K562 (cell line): Measurements from ENCODE around the gene IP6K3. TPM values are rescaled to one million over a fixed set of nuclear protein-coding genes. Genes with fewer than 3 reads are reported as not detected.
A peak's percentile ranks its signal among the peaks of the same experiment; 100 is the strongest.

Source experiments
- ESRRA ChIP-seq: fragments of 450-650 bp; IDR thresholded peaks from 2 replicates; pipeline ENCODE4 v1.6.1; 2014; ENCODE audit warnings: low read depth, mild to moderate bottlenecking, moderate library complexity, borderline replicate concordance
- GTF2E2 ChIP-seq: fragments of 200-800 bp; sonication (Bioruptor generic); IDR thresholded peaks from 2 replicates; pipeline ENCODE4 v1.6.1; 2016; ENCODE audit warnings: missing genetic modification characterization, missing compliant biosample characterization
- MAFG ChIP-seq: fragments of 450-650 bp; conservative IDR thresholded peaks from 2 replicates; pipeline ENCODE4 v1.6.1; 2016; ENCODE audit warnings: missing genetic modification characterization, missing compliant biosample characterization
- PCBP1 ChIP-seq: fragments of 200-400 bp; formaldehyde crosslinking; IDR thresholded peaks from 2 replicates; pipeline ENCODE4 v1.6.1; 2018; ENCODE audit warnings: mild to moderate bottlenecking, low read depth, low read length; ENCODE audit not compliant: poor library complexity, severe bottlenecking
- TCF7 ChIP-seq: sonication (generic); IDR thresholded peaks from 2 replicates; pipeline ENCODE4 v1.6.1; 2016; ENCODE audit warnings: antibody characterized with exemption, borderline replicate concordance
- XRCC5 ChIP-seq: fragments of 200-400 bp; formaldehyde crosslinking; IDR thresholded peaks from 2 replicates; pipeline ENCODE4 v1.6.1; 2017; ENCODE audit warnings: low read depth, mild to moderate bottlenecking, low read length
- ZBTB8A ChIP-seq: fragments of 450-650 bp; IDR thresholded peaks from 2 replicates; pipeline ENCODE4 v1.6.1; 2018; ENCODE audit warnings: mild to moderate bottlenecking, moderate library complexity; ENCODE audit not compliant: partially characterized antibody
- ZNF224 ChIP-seq: sonication (generic); formaldehyde crosslinking; IDR thresholded peaks from 2 replicates; pipeline ENCODE4 v1.8.0; 2022; ENCODE audit warnings: mild to moderate bottlenecking, missing genetic modification reagents
- ZNF785 ChIP-seq: fragments of 250-450 bp; sonication (Bioruptor Pico); IDR thresholded peaks from 2 replicates; pipeline ENCODE4 v1.4.0; 2020; ENCODE audit warnings: mild to moderate bottlenecking
- ZNF830 ChIP-seq: fragments of 250-450 bp; sonication (Bioruptor Pico); IDR thresholded peaks from 2 replicates; pipeline ENCODE4 v1.5.0; 2021; ENCODE audit warnings: mild to moderate bottlenecking
- polyA plus RNA-seq, 8 experiments: library from polyadenylated mRNA; depleted of rRNA in 4 of 8; stranded (reverse) in 5 of 8; unstranded in 3 of 8; fragments of >200 nt; fragmentation: Nextera tagmentation in 2 of 8; fragmentation: Illumina TruSeq in 1 of 8; extraction: Ambion mirVana in 2 of 8; extraction: Trizol in 1 of 8; gene quantifications; 2 replicates each; pipeline versions ENCODE4 v1.2.1 to v1.2.3, GENCODE V29; 2011 to 2014; ENCODE audit warnings: inconsistent platforms in 1 of 8, missing spikeins in 1 of 8
- total RNA-seq, 7 experiments: library from RNA; depleted of rRNA in 6 of 7; stranded (reverse); fragments of >200 nt in 6 of 7; fragmentation: Illumina TruSeq in 2 of 7; extraction: Trizol in 2 of 7; gene quantifications; 2 replicates each; pipeline versions ENCODE4 v1.2.1 to v1.2.3, GENCODE V29; 2011 to 2021; ENCODE audit warnings: low replicate concordance in 1 of 7
- TF ChIP-seq, protein P1 (sequence below): fragments of 200-800 bp; sonication (Bioruptor generic); IDR thresholded peaks from 2 replicates; pipeline ENCODE4 v1.6.1; 2016; ENCODE audit warnings: missing genetic modification characterization, missing compliant biosample characterization
- TF ChIP-seq, protein P2 (sequence below), 3 experiments: fragments of 200-800 bp in 1 of 3; sonication (Bioruptor generic) in 1 of 3; sonication (generic) in 1 of 3; formaldehyde crosslinking in 1 of 3; IDR thresholded peaks; 2 replicates each; pipeline versions ENCODE4 v1.6.1 to v1.8.0; 2016 to 2022; ENCODE audit warnings: mild to moderate bottlenecking in 2 of 3, missing compliant biosample characterization in 2 of 3, missing genetic modification characterization in 2 of 3, missing genetic modification reagents in 1 of 3

The IP6K3 gene
- total and polyA plus RNA-seq, 9 of the 15 experiments (the other 6 are each of a cell fraction or from before 2014, with no cell fraction given), result not detected

DNA sequence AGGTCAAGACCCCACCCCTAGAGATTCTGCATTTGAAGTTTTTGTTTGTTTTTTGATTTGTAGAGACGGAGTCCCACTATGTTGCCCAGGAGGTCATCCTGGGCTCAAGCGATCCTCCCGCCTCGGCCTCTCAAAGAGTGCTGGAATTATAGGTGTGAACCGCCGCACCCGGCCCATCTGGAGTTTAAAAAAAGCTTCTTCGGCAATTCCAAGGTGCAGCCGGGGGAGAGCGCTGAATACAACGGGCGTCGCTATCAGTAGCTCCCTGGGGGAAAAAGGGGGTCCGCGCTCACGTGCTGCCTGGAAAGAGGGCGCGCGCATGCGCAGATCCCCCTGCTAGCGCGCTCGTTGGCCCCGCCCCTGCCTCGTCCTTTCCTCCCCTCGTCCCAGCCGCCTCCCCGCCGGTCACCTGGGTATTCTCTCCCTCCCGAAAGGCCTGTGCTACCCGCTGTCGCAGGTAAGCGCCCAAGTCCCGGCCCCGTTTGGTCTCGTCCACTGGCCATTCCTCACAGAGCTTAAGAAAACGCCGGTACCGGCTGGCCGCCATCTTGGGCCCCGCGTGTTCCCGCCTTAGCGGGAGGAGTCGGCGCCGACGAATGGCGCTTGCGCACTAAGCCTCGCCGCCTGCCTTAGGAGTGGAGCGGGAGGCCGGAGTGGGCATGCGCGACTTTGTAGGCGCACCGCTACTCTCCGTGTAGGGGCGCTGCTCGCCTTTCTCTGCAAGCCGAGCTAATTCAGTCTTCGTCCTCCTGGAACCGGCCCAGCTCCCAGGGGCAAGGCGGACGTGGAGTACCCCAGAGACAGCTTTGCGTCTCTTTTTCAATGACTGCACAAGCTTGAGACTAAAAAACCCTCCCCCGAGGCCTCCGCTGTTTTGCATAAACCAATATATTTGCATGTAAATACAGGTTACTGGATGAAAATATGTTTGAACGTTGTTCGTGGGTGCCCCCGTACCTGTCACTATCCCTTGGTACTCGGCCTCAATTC is 35.3 kb downstream of the IP6K3 start, which contains the start of gene UQCC2 (continued):
- TF ChIP-seq ZNF830 (CRISPR knock-in tag) (0 out of 2 replicates have a peak, but pooled peaks have one; percentile 87), ZBTB8A (no peak), XRCC5 (peak; percentile 87; the same call in 1 of the 2 replicates), TCF7 (0 out of 2 replicates have a peak, but pooled peaks have one; percentile 67), GTF2E2 (tag) (peak; percentile 84; the same call in 1 of the 2 replicates), PCBP1 (peak; percentile 80), ZNF785 (CRISPR knock-in tag) (no peak), ESRRA (no peak; the same call in 1 of the 2 replicates), MAFG (tag) (no peak), ZNF224 (no peak)
- TF ChIP-seq, protein P1, sequence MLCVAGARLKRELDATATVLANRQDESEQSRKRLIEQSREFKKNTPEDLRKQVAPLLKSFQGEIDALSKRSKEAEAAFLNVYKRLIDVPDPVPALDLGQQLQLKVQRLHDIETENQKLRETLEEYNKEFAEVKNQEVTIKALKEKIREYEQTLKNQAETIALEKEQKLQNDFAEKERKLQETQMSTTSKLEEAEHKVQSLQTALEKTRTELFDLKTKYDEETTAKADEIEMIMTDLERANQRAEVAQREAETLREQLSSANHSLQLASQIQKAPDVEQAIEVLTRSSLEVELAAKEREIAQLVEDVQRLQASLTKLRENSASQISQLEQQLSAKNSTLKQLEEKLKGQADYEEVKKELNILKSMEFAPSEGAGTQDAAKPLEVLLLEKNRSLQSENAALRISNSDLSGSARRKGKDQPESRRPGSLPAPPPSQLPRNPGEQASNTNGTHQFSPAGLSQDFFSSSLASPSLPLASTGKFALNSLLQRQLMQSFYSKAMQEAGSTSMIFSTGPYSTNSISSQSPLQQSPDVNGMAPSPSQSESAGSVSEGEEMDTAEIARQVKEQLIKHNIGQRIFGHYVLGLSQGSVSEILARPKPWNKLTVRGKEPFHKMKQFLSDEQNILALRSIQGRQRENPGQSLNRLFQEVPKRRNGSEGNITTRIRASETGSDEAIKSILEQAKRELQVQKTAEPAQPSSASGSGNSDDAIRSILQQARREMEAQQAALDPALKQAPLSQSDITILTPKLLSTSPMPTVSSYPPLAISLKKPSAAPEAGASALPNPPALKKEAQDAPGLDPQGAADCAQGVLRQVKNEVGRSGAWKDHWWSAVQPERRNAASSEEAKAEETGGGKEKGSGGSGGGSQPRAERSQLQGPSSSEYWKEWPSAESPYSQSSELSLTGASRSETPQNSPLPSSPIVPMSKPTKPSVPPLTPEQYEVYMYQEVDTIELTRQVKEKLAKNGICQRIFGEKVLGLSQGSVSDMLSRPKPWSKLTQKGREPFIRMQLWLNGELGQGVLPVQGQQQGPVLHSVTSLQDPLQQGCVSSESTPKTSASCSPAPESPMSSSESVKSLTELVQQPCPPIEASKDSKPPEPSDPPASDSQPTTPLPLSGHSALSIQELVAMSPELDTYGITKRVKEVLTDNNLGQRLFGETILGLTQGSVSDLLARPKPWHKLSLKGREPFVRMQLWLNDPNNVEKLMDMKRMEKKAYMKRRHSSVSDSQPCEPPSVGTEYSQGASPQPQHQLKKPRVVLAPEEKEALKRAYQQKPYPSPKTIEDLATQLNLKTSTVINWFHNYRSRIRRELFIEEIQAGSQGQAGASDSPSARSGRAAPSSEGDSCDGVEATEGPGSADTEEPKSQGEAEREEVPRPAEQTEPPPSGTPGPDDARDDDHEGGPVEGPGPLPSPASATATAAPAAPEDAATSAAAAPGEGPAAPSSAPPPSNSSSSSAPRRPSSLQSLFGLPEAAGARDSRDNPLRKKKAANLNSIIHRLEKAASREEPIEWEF (CRISPR knock-in tag), result no peak
- TF ChIP-seq, protein P2, sequence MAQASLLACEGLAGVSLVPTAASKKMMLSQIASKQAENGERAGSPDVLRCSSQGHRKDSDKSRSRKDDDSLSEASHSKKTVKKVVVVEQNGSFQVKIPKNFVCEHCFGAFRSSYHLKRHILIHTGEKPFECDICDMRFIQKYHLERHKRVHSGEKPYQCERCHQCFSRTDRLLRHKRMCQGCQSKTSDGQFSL (CRISPR knock-in tag; IDR thresholded peaks at IDR 0.05), result no peak
- TF ChIP-seq, protein P2 (tag; IDR thresholded peaks at IDR 0.05), result no peak
